Kidney epithelial cell (primary cell): ENCODE measurements around the gene SUV39H2. TPM values are rescaled to one million over a fixed set of nuclear protein-coding genes. Genes with fewer than 3 reads are reported as not detected.
"Not testable (repeated sequence)": the region's sequence is repeated elsewhere in the genome, so short reads cannot be mapped to it uniquely, and the experiment has no call there.

Experiments
- DNase-seq: peaks from one replicate; pipeline ENCODE4 v3.0.0-alpha.2; 2010; ENCODE audit warnings: low read depth
- H3K27me3 ChIP-seq: 2 replicates; pipeline ENCODE4 v1.6.0; 2011; ENCODE audit warnings: low read length; ENCODE audit not compliant: control insufficient read depth, insufficient read depth
- H3K36me3 ChIP-seq: 2 replicates; pipeline ENCODE4 v1.5.1; 2011; ENCODE audit warnings: low read length; ENCODE audit not compliant: control insufficient read depth, insufficient read depth
- H3K4me3 ChIP-seq: 2 replicates; pipeline ENCODE4 v1.5.1; 2011; ENCODE audit warnings: low read depth, mild to moderate bottlenecking, control low read depth, low read length
- total RNA-seq: library from RNA; depleted of rRNA; stranded (reverse); fragments of >200 nt; gene quantifications from 2 replicates; pipeline ENCODE4 v1.2.3, GENCODE V29; 2015
- TF ChIP-seq, protein P1 (sequence below): IDR thresholded peaks from 2 replicates; pipeline ENCODE4 v1.5.1; 2011; ENCODE audit warnings: mild to moderate bottlenecking, moderate library complexity, low read length, control low read depth, inconsistent platforms; ENCODE audit not compliant: insufficient read depth, poor library complexity, severe bottlenecking

Gene SUV39H2
- total RNA-seq, 1 donor from 2014 or later: 11.7 TPM

DNA sequence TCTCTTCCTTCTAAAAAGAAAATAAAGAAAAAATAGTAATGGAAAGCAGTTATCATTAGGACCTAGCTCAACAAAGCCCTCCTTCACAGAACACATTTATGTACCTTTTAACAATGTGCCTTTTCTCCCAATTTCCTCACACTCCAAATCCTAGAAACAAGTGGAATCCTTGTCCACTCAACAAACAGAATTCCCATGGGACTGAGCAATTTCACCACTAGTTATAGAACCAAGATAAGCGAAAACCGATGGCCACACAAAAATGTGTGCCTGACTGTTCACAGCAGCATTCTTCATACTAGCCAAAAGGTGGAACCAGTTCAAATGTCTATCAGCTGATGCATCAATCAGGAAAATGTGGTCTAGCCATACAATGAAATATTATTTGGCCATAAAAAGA, 57.9 kb downstream of the SUV39H2 start:
- Histone ChIP-seq H3K36me3 (no peaks in the 10 kb centered on the region), H3K27me3 (no peaks in the 10 kb centered on the region), H3K4me3 (no peak overlapping the region)
- DNase-seq: no peak
- TF ChIP-seq, protein P1, sequence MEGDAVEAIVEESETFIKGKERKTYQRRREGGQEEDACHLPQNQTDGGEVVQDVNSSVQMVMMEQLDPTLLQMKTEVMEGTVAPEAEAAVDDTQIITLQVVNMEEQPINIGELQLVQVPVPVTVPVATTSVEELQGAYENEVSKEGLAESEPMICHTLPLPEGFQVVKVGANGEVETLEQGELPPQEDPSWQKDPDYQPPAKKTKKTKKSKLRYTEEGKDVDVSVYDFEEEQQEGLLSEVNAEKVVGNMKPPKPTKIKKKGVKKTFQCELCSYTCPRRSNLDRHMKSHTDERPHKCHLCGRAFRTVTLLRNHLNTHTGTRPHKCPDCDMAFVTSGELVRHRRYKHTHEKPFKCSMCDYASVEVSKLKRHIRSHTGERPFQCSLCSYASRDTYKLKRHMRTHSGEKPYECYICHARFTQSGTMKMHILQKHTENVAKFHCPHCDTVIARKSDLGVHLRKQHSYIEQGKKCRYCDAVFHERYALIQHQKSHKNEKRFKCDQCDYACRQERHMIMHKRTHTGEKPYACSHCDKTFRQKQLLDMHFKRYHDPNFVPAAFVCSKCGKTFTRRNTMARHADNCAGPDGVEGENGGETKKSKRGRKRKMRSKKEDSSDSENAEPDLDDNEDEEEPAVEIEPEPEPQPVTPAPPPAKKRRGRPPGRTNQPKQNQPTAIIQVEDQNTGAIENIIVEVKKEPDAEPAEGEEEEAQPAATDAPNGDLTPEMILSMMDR: no peak

DNA sequence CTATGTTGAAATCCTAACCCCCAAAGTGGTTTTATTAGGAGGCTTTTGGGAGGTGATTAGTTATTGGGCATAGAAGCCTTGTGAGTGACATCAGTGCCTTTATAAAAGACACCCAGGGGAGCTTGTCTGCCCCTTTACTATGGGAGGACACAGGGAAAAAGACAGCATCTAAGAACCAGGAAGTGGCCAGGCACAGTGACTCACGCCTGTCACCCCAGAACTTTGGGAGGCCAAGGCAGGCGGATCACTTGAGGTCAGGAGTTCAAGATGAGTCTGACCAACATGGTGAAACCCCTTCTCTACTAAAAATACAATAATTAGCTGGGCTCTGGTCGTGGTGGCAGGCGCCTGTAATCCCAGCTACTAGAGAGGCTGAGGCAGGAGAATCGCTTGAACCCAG, 60.3 kb downstream of the SUV39H2 start:
- H3K4me3 ChIP-seq, H3K36me3 ChIP-seq, H3K27me3 ChIP-seq, DNase-seq: not testable (repeated sequence)

DNA sequence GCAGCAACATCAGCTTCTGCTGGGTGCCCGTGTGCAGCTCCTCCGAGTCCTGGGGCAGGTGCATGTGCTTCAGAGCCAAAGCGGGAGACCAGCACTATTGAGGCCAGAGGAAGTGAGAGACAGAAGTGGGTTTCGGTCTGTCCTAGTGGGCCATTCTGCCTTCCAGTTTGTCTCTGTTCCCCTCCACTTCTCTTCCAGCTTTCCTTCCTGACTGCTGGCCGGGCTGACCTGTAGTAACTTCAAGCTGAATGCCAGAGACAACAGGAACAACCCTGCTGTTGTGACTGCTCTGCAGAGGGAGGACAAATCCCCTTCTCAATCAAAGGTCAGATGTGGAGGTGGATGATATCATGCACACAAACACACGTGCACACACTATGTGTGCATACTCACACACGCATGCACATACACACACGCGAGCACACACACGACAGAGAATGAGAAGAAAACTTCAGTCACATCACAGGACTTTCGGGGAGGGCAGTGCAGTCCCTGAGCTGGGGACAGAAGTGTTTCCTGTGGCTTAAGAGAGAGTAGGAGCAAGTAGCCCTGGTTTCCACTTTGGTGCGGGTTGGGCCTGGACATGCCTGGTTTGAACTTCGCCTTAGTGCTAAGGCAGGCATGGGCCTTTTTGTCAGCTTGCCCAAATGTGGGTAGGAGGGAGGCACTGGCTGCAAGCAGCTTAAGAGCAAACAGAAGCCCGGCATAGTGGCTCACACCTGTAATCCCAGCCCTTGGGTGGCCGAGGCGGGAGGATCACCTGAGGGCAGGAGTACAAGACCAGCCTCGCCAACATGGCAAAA, 63.7 kb downstream of the SUV39H2 start:
- H3K27me3 ChIP-seq, H3K4me3 ChIP-seq, H3K36me3 ChIP-seq, DNase-seq: not testable (repeated sequence)

DNA sequence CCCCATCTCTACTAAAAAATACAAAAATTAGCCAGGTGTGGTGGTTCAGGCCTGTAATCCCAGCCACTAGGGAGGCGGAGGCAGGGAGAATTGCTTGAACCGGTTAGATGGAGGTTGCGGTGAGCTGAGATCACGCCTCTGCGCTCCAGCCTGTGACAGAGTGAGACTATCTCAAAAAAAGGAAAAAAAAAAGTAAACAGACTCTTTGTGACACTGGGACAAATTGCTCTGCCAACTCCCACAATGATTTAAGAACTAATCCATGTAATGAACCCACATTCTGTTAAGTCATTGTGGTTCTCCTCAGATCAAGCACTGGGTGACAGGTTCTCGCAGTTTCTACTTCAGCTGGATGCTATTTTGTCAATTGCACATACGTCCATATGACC, 64.3 kb downstream of the SUV39H2 start:
- H3K27me3 ChIP-seq, H3K36me3 ChIP-seq, DNase-seq: not testable (repeated sequence)

DNA sequence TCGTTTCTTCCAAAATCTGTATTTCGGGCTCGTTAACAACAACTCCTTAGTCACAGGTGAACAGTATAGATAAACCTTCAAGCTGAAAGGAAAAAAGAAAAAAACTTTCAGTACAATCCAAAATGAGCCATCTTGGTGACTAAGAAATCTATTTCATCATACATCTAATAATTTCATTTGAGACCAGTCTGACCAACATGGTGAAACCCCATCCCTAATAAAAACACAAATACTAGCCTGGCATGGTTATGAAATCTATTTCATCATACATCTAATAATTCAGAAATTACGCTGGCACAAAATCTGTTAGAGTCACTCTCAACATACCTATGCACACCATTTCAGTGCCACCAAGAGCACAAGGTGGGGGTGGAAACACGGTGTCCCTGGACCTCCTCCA, 66.4 kb downstream of the SUV39H2 start:
- TF ChIP-seq, protein P1: no peak
- Histone ChIP-seq H3K36me3 (peaks cover 1% of the 10 kb centered on the region), H3K27me3 (no peaks in the 10 kb centered on the region), H3K4me3 (no peak overlapping the region)
- DNase-seq: no peak

More for the DNA sequence above, 64.3 kb downstream of the SUV39H2 start:
- not testable (repeated sequence) for H3K4me3 ChIP-seq

DNA sequence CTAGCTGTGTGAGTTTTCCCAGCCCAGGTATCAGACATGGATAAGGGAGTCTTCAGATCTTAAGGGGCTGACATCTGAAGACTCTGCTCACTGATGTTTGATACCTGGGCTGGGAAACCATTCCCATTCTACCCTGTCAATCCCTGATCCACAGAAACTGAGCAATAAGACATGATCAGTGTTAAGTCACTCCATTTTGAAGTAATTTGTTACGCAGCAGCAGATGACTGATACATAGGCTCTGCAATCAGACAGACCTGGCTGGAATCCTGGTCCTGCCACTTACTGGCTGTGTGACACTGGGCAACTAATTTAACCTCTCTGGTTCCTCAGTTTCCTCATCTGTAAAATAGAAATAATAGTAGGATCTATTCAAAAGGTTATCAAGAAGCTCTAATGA, 68.6 kb downstream of the SUV39H2 start:
- H3K36me3 ChIP-seq: peaks cover 1% of the 10 kb centered on the region
- TF ChIP-seq, protein P1: no peak
- DNase-seq: no peak

DNA sequence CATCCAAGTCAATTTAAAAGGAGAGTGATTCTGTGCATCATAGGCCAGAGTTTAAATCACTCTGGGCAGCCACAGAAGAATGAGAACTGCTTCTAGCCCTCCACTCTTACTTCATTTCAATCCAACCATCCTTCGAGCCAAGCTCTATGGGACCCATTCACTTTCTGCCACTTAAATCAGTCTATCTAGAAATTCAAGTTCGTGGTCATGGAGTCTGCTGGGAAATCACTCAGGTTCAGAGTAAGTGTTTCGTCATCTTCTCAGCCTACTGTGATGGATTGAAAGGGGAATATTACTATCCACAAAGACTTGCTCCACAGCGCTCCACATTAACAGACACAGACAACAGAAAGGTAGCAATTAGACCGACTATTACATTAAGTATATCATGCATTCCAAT, 70.6 kb downstream of the SUV39H2 start:
- TF ChIP-seq, protein P1: no peak
- Histone ChIP-seq H3K36me3 (peaks cover 1% of the 10 kb centered on the region), H3K4me3 (no peak overlapping the region), H3K27me3 (no peaks in the 10 kb centered on the region)
- DNase-seq: no peak

More for the DNA sequence above, 68.6 kb downstream of the SUV39H2 start:
- Histone ChIP-seq H3K4me3 (no peak overlapping the region), H3K27me3 (no peaks in the 10 kb centered on the region)
